Duodenal mucosa (tissue), 2 donors: ENCODE results near the gene CCDC13.

Experiments used
- H3K27ac ChIP-seq: one replicate; pipeline ENCODE4 v1.7.0; 2013; ENCODE audit warnings: low read depth, low read length
- H3K27me3 ChIP-seq, 2 donors: one replicate each; pipeline ENCODE4 v1.7.0; 2013; ENCODE audit warnings: low read length in 2 of 2, control low read depth in 1 of 2; ENCODE audit not compliant: insufficient read depth in 2 of 2, control insufficient read depth in 1 of 2
- H3K36me3 ChIP-seq, 2 donors: one replicate each; pipeline ENCODE4 v1.7.0; 2013; ENCODE audit warnings: low read length in 2 of 2, control low read depth in 1 of 2; ENCODE audit not compliant: insufficient read depth in 2 of 2, control insufficient read depth in 1 of 2
- H3K4me1 ChIP-seq, 2 donors: one replicate each; pipeline ENCODE4 v1.7.0; 2013; ENCODE audit warnings: low read length in 2 of 2, control low read depth in 1 of 2; ENCODE audit not compliant: insufficient read depth in 2 of 2, control insufficient read depth in 1 of 2
- H3K4me3 ChIP-seq, 2 donors: one replicate each; pipeline ENCODE4 v1.7.0; 2013; ENCODE audit warnings: low read length in 2 of 2, low read depth in 1 of 2
- H3K9ac ChIP-seq, 2 donors: one replicate each; pipeline ENCODE4 v1.7.0; 2013; ENCODE audit warnings: low read length in 2 of 2, low read depth in 1 of 2
- H3K9me3 ChIP-seq, 2 donors: one replicate each; pipeline ENCODE4 v1.7.0; 2013; ENCODE audit warnings: low read length in 2 of 2, control low read depth in 1 of 2; ENCODE audit not compliant: control insufficient read depth in 1 of 2

Gene CCDC13

DNA sequence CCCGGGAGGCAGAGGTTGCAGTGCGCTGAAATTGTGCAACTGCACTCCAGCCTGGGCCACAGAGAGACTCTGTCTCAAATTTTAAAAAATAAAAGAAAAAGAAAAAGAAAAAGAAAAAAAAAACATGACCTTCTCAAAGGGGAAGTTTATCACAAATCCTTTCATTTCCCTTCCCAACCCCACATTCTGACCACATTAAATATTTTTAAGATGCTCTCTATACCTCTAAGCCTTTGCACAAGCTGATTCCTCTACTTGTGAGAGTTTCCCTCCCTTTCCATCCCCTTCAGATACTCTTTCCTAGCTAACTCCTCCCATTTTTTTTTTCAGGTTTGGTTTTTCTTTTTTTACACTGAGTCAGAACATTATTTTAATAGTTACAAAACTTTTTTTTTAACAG is 27.2 kb upstream of the CCDC13 start:
- H3K27ac ChIP-seq, result no peak overlapping the region
- no peaks in the 10 kb centered on the region for H3K9me3 ChIP-seq
- H3K36me3 ChIP-seq, result no peaks in the 10 kb centered on the region
- H3K4me3 ChIP-seq, result no peak overlapping the region
- H3K4me1 ChIP-seq, result peaks cover 0 to 34% of the 10 kb centered on the region in 2 donors
- no peaks in the 10 kb centered on the region for H3K27me3 ChIP-seq
- no peak overlapping the region for H3K9ac ChIP-seq

DNA sequence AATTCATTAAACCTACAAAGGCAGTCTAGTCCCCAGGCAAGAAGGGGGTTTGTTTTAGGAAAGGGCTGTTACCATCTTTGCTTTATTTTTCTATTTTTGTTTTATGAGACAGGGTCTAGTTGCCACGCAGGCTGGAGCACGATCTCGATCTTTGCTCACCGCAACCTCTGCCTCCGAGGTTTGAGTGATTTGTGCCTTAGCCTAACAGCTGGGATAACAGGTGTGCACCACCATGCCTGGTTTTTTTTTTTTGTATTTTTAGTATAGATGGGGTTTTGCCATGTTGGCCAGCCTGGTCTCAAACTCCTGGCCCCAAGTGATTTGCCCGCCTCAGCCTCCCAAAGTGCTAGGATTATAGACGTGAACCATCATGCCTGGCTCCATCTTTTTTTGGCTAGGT is 26.3 kb upstream of the CCDC13 start:
- no peaks in the 10 kb centered on the region for H3K9me3 ChIP-seq
- H3K9ac ChIP-seq, result no peak overlapping the region
- no peaks in the 10 kb centered on the region for H3K27me3 ChIP-seq
- H3K36me3 ChIP-seq, result no peaks in the 10 kb centered on the region
- peaks cover 0 to 29% of the 10 kb centered on the region in 2 donors for H3K4me1 ChIP-seq
- H3K4me3 ChIP-seq, result no peak overlapping the region
- no peak overlapping the region for H3K27ac ChIP-seq

DNA sequence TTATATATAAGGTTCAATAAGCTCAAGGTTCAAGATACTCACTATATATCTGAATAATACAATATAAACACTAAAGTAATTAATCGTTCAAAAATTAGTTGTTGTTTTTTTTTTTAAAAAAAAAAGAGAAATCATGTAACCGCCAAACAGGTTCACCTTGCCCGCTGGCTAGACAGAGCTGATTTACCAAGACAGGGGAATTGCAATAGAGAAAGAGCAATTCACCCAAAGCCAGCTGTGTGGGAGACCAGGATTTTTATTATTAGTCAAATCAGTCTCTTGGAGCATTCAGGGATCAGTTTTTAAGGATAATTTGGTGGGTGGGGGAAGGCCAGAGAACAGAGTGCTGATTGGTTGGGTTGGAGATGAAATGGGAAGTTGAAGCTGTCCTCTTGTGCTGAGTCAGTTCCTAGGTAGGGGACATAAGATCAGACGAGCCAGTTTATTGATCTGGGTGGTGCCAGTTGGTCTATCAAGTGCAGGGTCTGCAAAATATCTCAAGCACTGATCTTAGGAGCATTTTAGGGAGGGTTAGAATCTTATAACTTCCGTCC is 23.4 kb upstream of the CCDC13 start:
- Histone ChIP-seq H3K4me3 (no peak overlapping the region), H3K27me3 (no peaks in the 10 kb centered on the region), H3K9me3 (no peaks in the 10 kb centered on the region), H3K36me3 (peaks cover 7 to 10% of the 10 kb centered on the region in 2 donors), H3K27ac (no peak overlapping the region), H3K4me1 (peaks cover 0 to 11% of the 10 kb centered on the region in 2 donors), H3K9ac (no peak overlapping the region)

DNA sequence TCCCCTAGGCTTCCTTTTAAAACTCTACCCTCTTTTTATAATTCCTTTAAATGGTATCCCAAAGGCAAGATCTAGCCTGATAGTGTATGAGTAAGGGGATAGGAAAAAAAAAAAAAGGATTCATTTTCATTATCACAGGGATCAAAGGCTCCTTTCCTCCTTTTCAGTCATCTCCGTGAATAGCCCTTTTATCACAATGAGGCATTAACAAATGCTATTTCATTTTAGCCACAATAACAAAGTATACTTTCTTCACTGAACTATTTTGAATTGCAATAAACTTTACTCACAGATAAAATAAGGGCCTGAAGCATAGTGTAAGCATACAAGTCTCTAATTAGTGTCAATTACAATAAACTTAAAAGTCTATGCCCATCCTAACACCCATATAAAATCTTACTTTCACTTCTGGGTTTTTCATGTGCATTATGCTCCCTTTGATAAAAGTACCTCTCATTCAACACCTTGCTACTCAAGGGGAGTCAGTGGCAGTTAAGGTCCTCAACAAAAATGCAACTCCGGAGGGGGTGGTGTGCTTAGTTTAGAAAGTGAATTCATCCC is 22.6 kb upstream of the CCDC13 start:
- Histone ChIP-seq H3K9ac (no peak overlapping the region), H3K27me3 (no peaks in the 10 kb centered on the region), H3K9me3 (no peaks in the 10 kb centered on the region), H3K4me1 (peaks cover 0 to 5% of the 10 kb centered on the region in 2 donors), H3K27ac (no peak overlapping the region), H3K36me3 (peaks cover 9 to 12% of the 10 kb centered on the region in 2 donors), H3K4me3 (no peak overlapping the region)

DNA sequence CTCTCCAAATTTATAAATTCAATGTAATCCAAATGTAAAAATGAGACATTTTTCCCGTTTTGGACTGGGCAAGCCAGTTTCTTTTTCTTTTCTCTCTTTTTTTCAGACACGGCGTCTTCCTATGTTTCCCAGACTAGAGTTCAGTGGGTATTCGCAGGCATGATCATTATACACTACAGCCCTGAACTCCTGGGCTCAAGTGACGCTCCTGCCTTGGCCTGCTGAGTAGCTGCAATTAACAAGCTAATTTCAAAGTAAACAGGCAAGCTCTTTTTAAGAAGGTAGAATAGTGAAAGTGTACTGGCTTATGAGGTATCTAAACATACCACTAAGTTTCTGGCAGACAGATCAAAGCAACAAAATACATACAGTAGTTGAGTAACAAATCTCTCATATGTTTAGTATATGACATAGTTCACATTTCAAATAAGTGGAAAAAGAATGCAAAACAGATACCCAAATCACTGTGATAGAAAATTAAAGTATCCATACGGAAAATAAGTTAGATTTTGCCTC is 17.7 kb upstream of the CCDC13 start:
- Histone ChIP-seq H3K9me3 (no peaks in the 10 kb centered on the region), H3K36me3 (peaks cover 9 to 16% of the 10 kb centered on the region in 2 donors), H3K4me3 (no peak overlapping the region), H3K9ac (no peak overlapping the region), H3K4me1 (peaks cover 0 to 10% of the 10 kb centered on the region in 2 donors), H3K27me3 (no peaks in the 10 kb centered on the region), H3K27ac (no peak overlapping the region)

DNA sequence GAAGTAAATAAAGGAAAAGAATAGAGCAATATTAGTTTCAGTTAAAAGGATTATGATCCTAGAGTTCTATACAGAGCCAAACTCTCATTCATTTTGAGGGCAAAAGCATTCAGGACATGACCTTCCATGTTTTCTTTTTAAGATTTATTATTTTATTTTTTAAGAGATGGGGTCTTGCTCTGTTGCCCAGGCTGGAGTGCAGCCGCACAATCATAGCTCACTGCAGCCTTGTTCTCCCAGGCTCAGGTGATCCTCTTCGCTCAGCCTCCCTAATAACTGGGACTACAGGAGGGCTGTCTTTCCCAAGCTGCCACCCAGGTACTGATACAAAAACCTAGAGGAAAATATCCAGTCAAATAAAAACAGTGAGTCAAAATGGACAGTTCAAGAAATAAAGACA is 13.6 kb upstream of the CCDC13 start:
- peaks cover 12 to 20% of the 10 kb centered on the region in 2 donors for H3K36me3 ChIP-seq
- H3K4me1 ChIP-seq, result peaks cover 0 to 10% of the 10 kb centered on the region in 2 donors
- H3K4me3 ChIP-seq, result no peak overlapping the region
- H3K9me3 ChIP-seq, result no peaks in the 10 kb centered on the region
- H3K27me3 ChIP-seq, result no peaks in the 10 kb centered on the region
- no peak overlapping the region for H3K27ac ChIP-seq
- H3K9ac ChIP-seq, result no peak overlapping the region

DNA sequence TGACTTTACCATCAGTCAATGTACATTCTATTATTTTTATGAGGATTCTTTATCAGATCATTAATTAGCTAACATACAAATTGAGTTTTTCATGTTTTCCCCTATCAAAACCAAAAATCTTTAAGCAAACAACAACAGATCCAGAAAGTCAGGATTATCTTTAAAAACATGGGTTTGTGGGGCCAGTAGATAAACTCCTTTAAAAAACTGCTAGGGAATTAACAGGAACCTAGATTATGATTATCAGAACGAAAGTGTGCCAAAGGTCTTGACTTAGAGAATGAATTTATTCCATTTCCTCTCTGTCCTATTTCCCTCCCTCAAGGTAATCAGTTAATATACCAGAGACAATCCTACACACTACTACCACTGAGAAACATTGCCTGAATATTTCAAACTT is 13.2 kb upstream of the CCDC13 start:
- Histone ChIP-seq H3K27ac (no peak overlapping the region), H3K36me3 (peaks cover 9 to 17% of the 10 kb centered on the region in 2 donors), H3K27me3 (no peaks in the 10 kb centered on the region), H3K9me3 (no peaks in the 10 kb centered on the region), H3K9ac (no peak overlapping the region), H3K4me1 (peaks cover 0 to 10% of the 10 kb centered on the region in 2 donors), H3K4me3 (no peak overlapping the region)

DNA sequence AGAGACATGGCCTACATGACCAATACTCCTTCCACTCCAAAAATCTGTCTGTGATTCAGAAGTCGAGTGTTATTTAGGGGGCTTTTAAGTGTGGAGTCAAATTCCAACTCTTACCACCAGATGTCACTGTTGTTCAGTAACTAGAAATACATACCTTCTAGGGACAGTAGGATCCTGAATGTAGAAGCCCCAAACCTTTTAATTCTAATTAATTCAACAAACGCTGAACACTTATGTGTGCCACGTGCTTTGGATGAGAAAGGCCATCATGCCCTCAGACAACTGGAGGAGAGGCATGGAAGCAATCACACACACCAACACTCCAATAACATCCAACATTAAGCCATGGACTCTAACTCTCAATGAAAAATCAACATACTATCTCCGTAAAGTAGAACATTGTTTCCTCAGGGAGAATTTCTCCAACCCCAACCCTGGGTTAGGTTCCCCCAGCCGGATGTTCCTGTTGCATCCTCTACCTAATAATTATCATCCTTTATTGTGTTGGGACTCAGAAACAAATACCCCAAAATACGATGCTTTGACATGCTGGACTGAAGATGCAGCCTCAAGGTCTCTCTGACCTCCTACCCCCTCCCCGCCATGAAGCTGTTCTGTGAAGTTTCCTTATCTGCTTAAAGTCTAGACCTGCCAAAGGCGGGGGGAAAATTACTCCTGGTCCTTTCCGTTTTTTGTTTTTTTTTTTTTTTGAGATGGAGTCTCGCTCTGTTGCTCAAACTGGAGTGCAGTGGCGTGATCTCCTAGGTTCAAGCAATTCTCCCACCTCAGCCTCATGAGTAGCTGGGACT is 8.0 kb upstream of the CCDC13 start:
- no peak overlapping the region for H3K27ac ChIP-seq
- H3K9ac ChIP-seq, result no peak overlapping the region
- no peaks in the 10 kb centered on the region for H3K9me3 ChIP-seq
- no peak overlapping the region for H3K4me3 ChIP-seq
- H3K4me1 ChIP-seq, result peaks cover 0 to 14% of the 10 kb centered on the region in 2 donors
- no peaks in the 10 kb centered on the region for H3K27me3 ChIP-seq
- peaks cover 9 to 16% of the 10 kb centered on the region in 2 donors for H3K36me3 ChIP-seq

DNA sequence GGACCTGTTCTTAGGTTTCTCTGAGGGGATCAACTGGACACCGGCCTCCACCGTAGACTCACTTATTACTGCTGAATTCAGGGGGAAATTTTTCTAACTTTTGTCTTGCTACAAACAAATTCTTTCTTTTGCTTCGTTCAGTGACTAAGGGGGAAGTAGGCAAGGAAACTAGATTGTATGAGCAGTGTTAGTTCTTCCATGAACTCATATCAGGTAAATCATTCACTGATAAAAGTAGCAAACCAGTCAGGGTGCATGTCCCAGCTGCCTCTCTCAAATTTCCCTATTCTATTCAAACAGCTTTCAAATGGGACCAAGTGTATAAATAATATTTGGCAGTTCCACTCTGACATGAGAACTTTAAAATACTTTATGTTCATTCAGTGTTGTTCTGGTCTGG is 7.3 kb upstream of the CCDC13 start:
- Histone ChIP-seq H3K36me3 (peaks cover 7 to 10% of the 10 kb centered on the region in 2 donors), H3K4me3 (no peak overlapping the region), H3K4me1 (peaks cover 0 to 12% of the 10 kb centered on the region in 2 donors), H3K9ac (no peak overlapping the region), H3K27ac (no peak overlapping the region), H3K27me3 (no peaks in the 10 kb centered on the region), H3K9me3 (no peaks in the 10 kb centered on the region)

DNA sequence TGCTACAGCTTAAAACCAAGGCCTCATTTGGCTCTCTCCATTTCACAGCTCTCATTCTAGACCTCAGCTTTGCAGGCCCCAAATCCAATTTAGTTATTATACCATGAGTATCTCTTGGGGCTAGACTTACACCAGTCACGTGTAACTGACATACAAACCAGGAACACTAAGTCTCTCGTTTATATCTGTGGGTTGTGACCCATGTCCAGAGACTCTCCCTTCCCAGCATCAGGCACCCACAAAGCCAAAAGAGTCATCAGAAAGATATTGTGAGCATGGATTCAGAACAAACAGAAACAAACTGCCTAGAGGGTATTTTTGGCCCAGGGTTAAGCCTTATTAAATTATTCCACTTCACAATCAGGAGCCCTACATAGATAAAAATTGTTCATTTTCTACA is 5.6 kb upstream of the CCDC13 start:
- H3K4me1 ChIP-seq, result peaks cover under 1 to 12% of the 10 kb centered on the region in 2 donors
- no peak overlapping the region for H3K27ac ChIP-seq

More for the DNA sequence above, 5.6 kb upstream of the CCDC13 start:
- peaks cover 4 to 5% of the 10 kb centered on the region in 2 donors for H3K36me3 ChIP-seq
- H3K9ac ChIP-seq, result no peak overlapping the region
- no peak overlapping the region for H3K4me3 ChIP-seq
- H3K9me3 ChIP-seq, result no peaks in the 10 kb centered on the region
- H3K27me3 ChIP-seq, result no peaks in the 10 kb centered on the region
